A673 (cell line): ENCODE data around the gene FAM83G.

Experiments used
- CTCF ChIP-seq: fragments of 300-800, 200-600 bp; sonication (generic); conservative IDR thresholded peaks from 2 replicates; pipeline ENCODE4 v1.5.1; 2017; ENCODE audit warnings: low read depth, mild to moderate bottlenecking, antibody characterized with exemption, low read length, moderate library complexity, mixed read lengths
- EZH2 ChIP-seq: fragments of 200-600 bp; sonication (generic); IDR thresholded peaks from 2 replicates; pipeline ENCODE4 v1.6.1; 2017; ENCODE audit warnings: borderline replicate concordance, low read depth, mild to moderate bottlenecking, mixed read lengths, antibody characterized with exemption, low read length; ENCODE audit not compliant: poor library complexity, severe bottlenecking

GRCh38 chr17:19012171-19013080 lies 7.9 kb upstream of the FAM83G start:
- TF ChIP-seq EZH2, result no peak
- TF ChIP-seq CTCF, result no peak
